Sigmoid colon (tissue), 7 donors: ENCODE results near the gene PFDN6. TPM values are rescaled to one million over a fixed set of nuclear protein-coding genes. Genes with fewer than 3 reads are reported as not detected.

Experiments
- DNase-seq: peaks from one replicate; pipeline ENCODE4 v3.0.0-alpha.2; 2019
- H3K27ac ChIP-seq, 4 donors: fragments of 200-600 bp; sonication (generic); one replicate each; pipeline ENCODE4 v1.5.1; 2016 to 2019; ENCODE audit warnings: mild to moderate bottlenecking in 1 of 4
- H3K27me3 ChIP-seq, 3 donors: fragments of 200-600 bp; sonication (generic); one replicate each; pipeline ENCODE4 v1.5.1; 2019; ENCODE audit warnings: mild to moderate bottlenecking in 1 of 3
- H3K36me3 ChIP-seq, 4 donors: fragments of 200-600 bp; sonication (generic); one replicate each; pipeline ENCODE4 v1.5.1; 2016 to 2019
- H3K4me1 ChIP-seq, 4 donors: fragments of 200-600 bp; sonication (generic); one replicate each; pipeline ENCODE4 v1.5.1; 2017 to 2019
- H3K4me3 ChIP-seq, 4 donors: fragments of 200-600 bp; sonication (generic); one replicate each; pipeline ENCODE4 v1.5.1; 2017 to 2019; ENCODE audit warnings: mild to moderate bottlenecking in 2 of 4, moderate library complexity in 1 of 4
- H3K9me3 ChIP-seq, 4 donors: fragments of 200-600 bp in 3 of 4; sonication (generic) in 3 of 4; one replicate each; pipeline versions ENCODE4 v1.5.1 to v1.6.1; 2013 to 2019
- CTCF ChIP-seq, 4 experiments: fragments of 450-650 bp in 3 of 4; fragments of 200-600 bp in 1 of 4; IDR thresholded peaks; one replicate each; pipeline ENCODE4 v1.5.1; 2016 to 2019; ENCODE audit warnings: antibody characterized with exemption in 4 of 4, mild to moderate bottlenecking in 3 of 4, moderate library complexity in 2 of 4
- EP300 ChIP-seq, 4 donors: sonication (generic); formaldehyde crosslinking; IDR thresholded peaks; one replicate each; pipeline ENCODE4 v1.6.1; 2017; ENCODE audit warnings: antibody characterized with exemption in 4 of 4
- POLR2A ChIP-seq, 2 donors: fragments of 450-650 bp; IDR thresholded peaks; one replicate each; pipeline ENCODE4 v1.6.1; 2016; ENCODE audit warnings: antibody characterized with exemption in 2 of 2, mild to moderate bottlenecking in 2 of 2, moderate library complexity in 2 of 2
- POLR2AphosphoS5 ChIP-seq, 4 donors: sonication (generic); formaldehyde crosslinking; IDR thresholded peaks; one replicate each; pipeline ENCODE4 v1.6.1; 2017; ENCODE audit warnings: antibody characterized with exemption in 4 of 4
- WGBS, 2 donors: extraction: QIAGEN DNeasy Blood & Tissue Kit; methylation state at CpG; one replicate each; pipeline ENCODE4 v1.1.7; 2013; 5-methylcytosine and 5-hydroxymethylcytosine counted together
- intact Hi-C: fragments of 100-400 bp; cut with DNase I; formaldehyde crosslinking; loops from one replicate; pipeline ENCODE4 v1.15.1; 2023
- polyA plus RNA-seq, 3 donors: library from polyadenylated mRNA; stranded (reverse); fragments of 200-250 nt; gene quantifications; one replicate each; pipeline ENCODE4 v1.2.3, GENCODE V29; 2013
- total RNA-seq, 4 donors: library from RNA; depleted of rRNA; stranded (reverse); fragments of >200 nt; gene quantifications; one replicate each; pipeline ENCODE4 v1.1.0, GENCODE V29; 2016
- donor health status: healthy with polysubstance abuse.
- donor health status: Bipolar disorder and iron deficiency.
- donor health status: healthy.

PFDN6 gene
- total and polyA plus RNA-seq, 7 donors: 7.5 to 173 (median 56.1) TPM

GRCh38 chr6:33319939-33320314, 30.5 kb downstream of the PFDN6 start:
- H3K36me3 ChIP-seq: peaks cover 14 to 30% (median 22%) of the 10 kb centered on the region in 4 donors
- TF ChIP-seq POLR2A (IDR thresholded peaks at IDR 0.05) (no peak), CTCF (IDR thresholded peaks at IDR 0.05) (no peak)
- no peaks in the 10 kb centered on the region for H3K27me3 ChIP-seq
- intact Hi-C loops: loop anchor here (5.0 kb wide), 1 partner anchor 107 kb away; no protein-coding TSS in a partner anchor
- H3K9me3 ChIP-seq: no peaks in the 10 kb centered on the region
- peak overlapping the region; percentile 20 to 46 (median 34) for H3K27ac ChIP-seq
- H3K4me3 ChIP-seq: no peak overlapping the region
- WGBS, 2 donors: 88 to 89% methylated on average over 3 of the region's 3 CpGs
- DNase-seq: no peak
- H3K4me1 ChIP-seq: peaks cover 0 to 76% (median 62%) of the 10 kb centered on the region in 4 donors

GRCh38 chr6:33320315-33321181, 31.1 kb downstream of the PFDN6 start:
- intact Hi-C loops: no loop called here
- no peak for TF ChIP-seq CTCF (IDR thresholded peaks at IDR 0.05)
- no peak for TF ChIP-seq POLR2AphosphoS5 (IDR thresholded peaks at IDR 0.05)
- TF ChIP-seq EP300 (IDR thresholded peaks at IDR 0.05): no peak
- TF ChIP-seq POLR2A (IDR thresholded peaks at IDR 0.05): no peak
- peak; percentile 82 for DNase-seq
- WGBS, 2 donors: 88 to 90% methylated on average over 32 of the region's 32 CpGs
- no peak overlapping the region for H3K4me3 ChIP-seq
- no peaks in the 10 kb centered on the region for H3K27me3 ChIP-seq
- H3K4me1 ChIP-seq: peaks cover 0 to 70% (median 56%) of the 10 kb centered on the region in 4 donors
- H3K27ac ChIP-seq: peak overlapping the region; percentile 20 to 46 (median 34)
- no peaks in the 10 kb centered on the region for H3K9me3 ChIP-seq
- H3K36me3 ChIP-seq: peaks cover 14 to 30% (median 22%) of the 10 kb centered on the region in 4 donors

GRCh38 chr6:33321227-33321626, 31.8 kb downstream of the PFDN6 start:
- Histone ChIP-seq H3K27ac (peak overlapping the region in 2 of 4 donors; percentile 33 to 86), H3K9me3 (no peaks in the 10 kb centered on the region), H3K4me3 (peak overlapping the region in 1 of 4 donors; percentile 84), H3K4me1 (peaks cover 0 to 65% (median 55%) of the 10 kb centered on the region in 4 donors), H3K36me3 (peaks cover 14 to 30% (median 22%) of the 10 kb centered on the region in 4 donors), H3K27me3 (no peaks in the 10 kb centered on the region)
- intact Hi-C loops: no loop called here
- DNase-seq: no peak
- no peak for TF ChIP-seq CTCF (IDR thresholded peaks at IDR 0.05)
- no peak for TF ChIP-seq POLR2AphosphoS5 (IDR thresholded peaks at IDR 0.05)
- no peak for TF ChIP-seq POLR2A (IDR thresholded peaks at IDR 0.05)
- 85 to 86% methylated on average over 9 of the region's 9 CpGs for WGBS, 2 donors

- intact Hi-C loops: no loop called here
- WGBS, 2 donors: 0% methylated on average over 12 of the region's 12 CpGs
- Histone ChIP-seq H3K27me3 (no peaks in the 10 kb centered on the region), H3K4me1 (peaks cover 0 to 47% (median 40%) of the 10 kb centered on the region in 4 donors), H3K9me3 (no peaks in the 10 kb centered on the region), H3K4me3 (peak overlapping the region; percentile 75 to 84 (median 78)), H3K27ac (peak overlapping the region; percentile 85 to 94 (median 88)), H3K36me3 (peaks cover 14 to 28% (median 22%) of the 10 kb centered on the region in 4 donors)
- DNase-seq: no peak
- TF ChIP-seq EP300 (IDR thresholded peaks at IDR 0.05) (no peak), CTCF (IDR thresholded peaks at IDR 0.05) (no peak), POLR2A (IDR thresholded peaks at IDR 0.05) (no peak), POLR2AphosphoS5 (IDR thresholded peaks at IDR 0.05) (no peak)
Measured at GRCh38 chr6:33323623-33323948, 34.2 kb downstream of the PFDN6 start.
